Loucy (cell line): Measurements from ENCODE around the gene OGDH.

Experiments used
- EZH2phosphoT487 ChIP-seq: fragments of 200-600 bp; IDR thresholded peaks from 2 replicates; pipeline ENCODE4 v1.6.1; 2018; ENCODE audit warnings: antibody characterized with exemption, mild to moderate bottlenecking, moderate library complexity, borderline replicate concordance
- TF ChIP-seq, protein P1 (sequence below): fragments of 200-600 bp; sonication (generic); conservative IDR thresholded peaks from 2 replicates; pipeline ENCODE4 v1.5.1; 2014; ENCODE audit warnings: mild to moderate bottlenecking, antibody characterized with exemption, low read length

DNA sequence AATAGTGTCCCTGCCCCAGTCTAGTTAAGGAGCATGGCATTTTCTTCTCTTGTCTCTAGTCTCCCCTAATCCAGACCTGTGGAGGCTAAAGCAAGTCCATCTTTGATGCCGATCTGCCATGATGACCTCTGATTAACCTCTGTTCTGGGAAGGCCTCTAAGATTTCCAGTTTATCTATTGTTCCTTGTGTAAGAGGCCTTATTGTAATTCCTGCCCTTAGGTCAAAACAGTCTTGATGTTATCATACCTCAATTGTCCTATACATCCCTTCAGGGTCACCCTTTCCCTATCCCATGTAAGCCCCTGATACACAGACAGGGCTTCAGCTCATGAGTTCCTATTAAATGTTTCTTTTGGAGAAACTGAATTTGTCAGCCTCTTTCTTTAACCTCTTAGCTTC, 137.3 kb downstream of the OGDH start:
- TF ChIP-seq, protein P1, sequence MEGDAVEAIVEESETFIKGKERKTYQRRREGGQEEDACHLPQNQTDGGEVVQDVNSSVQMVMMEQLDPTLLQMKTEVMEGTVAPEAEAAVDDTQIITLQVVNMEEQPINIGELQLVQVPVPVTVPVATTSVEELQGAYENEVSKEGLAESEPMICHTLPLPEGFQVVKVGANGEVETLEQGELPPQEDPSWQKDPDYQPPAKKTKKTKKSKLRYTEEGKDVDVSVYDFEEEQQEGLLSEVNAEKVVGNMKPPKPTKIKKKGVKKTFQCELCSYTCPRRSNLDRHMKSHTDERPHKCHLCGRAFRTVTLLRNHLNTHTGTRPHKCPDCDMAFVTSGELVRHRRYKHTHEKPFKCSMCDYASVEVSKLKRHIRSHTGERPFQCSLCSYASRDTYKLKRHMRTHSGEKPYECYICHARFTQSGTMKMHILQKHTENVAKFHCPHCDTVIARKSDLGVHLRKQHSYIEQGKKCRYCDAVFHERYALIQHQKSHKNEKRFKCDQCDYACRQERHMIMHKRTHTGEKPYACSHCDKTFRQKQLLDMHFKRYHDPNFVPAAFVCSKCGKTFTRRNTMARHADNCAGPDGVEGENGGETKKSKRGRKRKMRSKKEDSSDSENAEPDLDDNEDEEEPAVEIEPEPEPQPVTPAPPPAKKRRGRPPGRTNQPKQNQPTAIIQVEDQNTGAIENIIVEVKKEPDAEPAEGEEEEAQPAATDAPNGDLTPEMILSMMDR: no peak
- no peak for TF ChIP-seq EZH2phosphoT487
